SKM-1 treated with dmso at 0.1 percent for 144 hours (cell line): ENCODE results near the gene GAB2.
"Not testable (repeated sequence)": the region's sequence is repeated elsewhere in the genome, so short reads cannot be mapped to it uniquely, and the experiment has no call there.

Experiments
- DNase-seq: peaks from one replicate; lab custom pipeline; 2025; ENCODE audit not compliant: unreplicated experiment; lab: John Stamatoyannopoulos, UW

GAB2 gene

DNA sequence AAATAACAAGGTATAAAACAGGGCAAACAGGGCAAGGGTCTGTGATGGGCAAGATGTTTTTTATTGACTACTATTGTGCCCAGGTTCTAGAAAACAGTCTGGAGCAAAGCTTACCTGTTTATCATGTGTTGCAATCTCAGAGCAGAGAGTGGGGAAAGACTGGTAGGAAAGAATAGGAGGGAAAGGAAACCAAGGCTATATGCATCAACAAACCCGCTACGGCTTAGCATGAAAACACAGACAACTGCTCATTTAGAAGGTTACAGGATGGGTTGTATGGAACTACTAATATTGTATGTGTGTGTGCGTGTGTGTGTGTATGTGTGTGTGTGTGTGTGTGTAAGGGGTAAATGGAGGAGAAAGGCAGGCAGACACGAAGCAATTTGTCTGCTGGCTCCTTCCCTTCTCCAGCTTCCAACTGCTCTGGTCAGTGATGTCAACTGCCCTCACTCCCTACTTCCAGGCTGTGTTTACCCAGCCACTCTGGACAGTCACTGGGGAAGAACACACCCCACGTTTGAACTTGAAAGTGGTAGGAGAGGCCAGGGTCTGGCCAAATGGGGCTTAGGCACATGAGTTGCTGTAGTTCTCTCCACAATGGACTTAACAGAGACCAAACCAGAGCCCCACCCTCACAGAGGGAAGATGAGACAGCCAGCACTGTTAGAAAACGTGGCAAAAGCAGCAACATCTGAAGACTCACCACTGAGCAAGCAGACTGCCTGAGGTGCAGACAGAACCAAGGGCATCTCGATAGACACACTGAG, 47.0 kb downstream of the GAB2 start:
- no peak for DNase-seq

- DNase-seq, result no peak
Observed at GRCh38 chr11:78365381-78365792, 52.2 kb downstream of the GAB2 start.

DNA sequence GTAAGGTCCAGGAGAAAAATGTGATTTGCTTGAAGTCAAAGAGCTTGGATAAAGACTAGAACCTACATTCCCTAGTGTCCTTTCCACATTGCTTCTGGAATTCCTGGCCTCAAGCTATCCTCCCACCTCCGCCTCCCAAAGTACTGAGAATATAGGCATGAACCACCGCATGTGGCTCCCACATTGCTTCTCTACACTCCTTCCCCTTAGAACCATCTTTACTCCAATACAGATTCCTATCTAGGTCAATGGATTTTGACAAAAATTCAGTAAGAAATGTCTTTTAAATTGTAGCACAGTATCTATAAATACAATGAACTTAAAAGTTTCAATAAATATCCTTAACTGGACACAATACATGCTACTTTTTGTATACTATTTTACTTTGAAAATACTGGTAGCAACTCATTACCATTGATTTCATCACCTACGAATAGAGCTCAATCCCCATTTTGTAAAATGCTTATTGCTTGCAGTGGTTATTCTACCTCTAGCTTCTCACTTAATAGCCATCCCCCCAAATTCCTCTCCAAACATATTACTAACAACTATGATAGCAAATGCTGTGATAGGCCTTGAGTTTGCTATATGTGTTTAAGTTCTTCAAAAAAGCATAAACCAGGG, 53.4 kb downstream of the GAB2 start:
- no peak for DNase-seq

DNA sequence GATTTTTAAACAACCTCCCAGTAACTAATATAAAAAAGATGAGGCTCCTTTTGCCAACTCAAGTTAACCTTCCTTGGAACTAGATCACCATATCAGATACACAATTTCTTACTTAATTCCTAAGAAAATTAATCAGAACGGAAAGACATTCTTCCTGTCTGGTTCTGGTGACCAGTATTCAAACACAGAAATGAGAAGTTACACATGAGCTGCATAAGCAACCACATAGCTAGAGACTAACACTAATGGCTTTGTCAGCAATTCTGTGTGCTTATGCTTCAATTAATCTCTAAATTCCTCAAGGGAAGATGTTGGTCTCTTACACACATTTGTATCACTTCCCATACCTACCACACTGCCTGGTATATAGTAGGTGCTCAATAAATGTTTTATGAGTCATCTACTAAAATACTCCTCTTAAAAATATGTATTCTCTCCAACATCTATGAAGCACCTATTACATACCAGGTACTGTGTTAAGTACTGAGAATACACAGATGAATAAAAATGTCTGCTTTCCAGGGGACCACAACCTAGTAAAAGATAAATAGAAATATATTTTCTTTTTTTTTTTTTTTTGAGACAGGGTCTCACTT, 54.5 kb downstream of the GAB2 start:
- no peak for DNase-seq

DNA sequence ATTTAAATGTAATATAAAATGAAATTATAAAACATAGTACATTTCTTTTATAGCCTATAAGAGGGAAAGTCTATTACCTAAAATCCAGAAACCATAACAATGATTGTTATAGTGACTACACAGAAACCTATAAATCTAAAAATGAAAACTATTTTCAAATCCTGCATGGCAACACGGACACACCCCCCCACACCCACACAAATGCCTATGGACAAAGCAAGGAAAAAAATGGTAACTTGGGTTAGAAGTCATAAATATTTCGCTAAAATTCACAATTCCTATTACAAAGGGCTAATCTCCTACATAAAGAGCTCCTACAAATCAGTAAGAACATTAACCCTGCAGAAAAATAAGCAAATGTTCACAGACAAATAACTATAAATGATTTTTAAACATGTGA, 56.4 kb downstream of the GAB2 start:
- no peak for DNase-seq

- DNase-seq, result no peak
Observed at GRCh38 chr11:78359921-78360320, 57.7 kb downstream of the GAB2 start.

DNA sequence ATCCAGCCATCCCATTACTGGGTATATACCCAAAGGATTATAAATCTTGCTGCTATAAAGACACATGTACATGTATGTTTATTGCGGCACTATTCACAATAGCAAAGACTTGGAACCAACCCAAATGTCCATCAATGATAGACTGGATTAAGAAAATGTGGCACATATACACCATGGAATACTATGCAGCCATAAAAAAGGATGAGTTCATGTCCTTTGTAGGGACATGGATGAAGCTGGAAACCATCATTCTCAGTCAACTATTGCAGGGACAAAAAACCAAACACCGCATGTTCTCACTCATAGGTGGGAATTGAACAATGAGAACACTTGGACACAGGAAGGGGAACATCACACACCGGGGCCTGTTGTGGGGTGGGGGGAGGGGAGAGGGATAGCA, 59.7 kb downstream of the GAB2 start:
- DNase-seq, result not testable (repeated sequence)

DNA sequence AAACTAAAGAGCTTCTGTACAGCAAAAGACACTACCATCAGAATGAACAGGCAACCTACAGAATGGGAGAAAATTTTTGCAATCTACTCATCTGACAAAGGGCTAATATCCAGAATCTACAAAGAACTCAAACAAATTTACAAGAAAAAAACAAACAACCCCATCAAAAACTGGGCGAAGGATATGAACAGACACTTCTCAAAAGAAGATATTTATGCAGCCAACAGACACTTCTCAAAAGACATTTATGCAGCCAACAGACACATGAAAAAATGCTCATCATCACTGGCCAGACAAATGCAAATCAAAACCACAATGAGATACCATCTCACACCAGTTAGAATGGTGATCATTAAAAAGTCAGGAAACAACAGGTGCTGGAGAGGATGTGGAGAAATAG, 60.2 kb downstream of the GAB2 start:
- DNase-seq, result not testable (repeated sequence)

DNA sequence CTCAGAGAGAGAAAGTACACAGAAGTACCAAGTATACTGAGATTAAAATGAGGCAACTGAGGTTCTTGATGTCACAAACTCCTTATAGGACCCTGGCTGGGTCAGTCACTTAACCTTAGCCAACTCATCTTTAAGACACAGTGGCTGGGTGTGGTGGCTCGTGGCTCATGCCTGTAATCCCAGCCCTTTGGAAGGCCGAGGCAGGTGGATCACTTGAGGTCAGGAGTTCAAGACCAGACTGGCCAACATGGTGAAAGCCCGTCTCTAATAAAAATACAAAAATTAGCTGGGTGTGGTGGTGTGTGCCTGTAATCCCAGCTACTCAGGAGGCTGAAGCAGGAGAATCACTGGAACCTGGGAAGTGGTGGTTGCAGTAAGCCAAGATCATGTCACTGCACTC, 61.9 kb downstream of the GAB2 start:
- not testable (repeated sequence) for DNase-seq

- no peak for DNase-seq
Observed at GRCh38 chr11:78355309-78355705, 62.3 kb downstream of the GAB2 start.

DNA sequence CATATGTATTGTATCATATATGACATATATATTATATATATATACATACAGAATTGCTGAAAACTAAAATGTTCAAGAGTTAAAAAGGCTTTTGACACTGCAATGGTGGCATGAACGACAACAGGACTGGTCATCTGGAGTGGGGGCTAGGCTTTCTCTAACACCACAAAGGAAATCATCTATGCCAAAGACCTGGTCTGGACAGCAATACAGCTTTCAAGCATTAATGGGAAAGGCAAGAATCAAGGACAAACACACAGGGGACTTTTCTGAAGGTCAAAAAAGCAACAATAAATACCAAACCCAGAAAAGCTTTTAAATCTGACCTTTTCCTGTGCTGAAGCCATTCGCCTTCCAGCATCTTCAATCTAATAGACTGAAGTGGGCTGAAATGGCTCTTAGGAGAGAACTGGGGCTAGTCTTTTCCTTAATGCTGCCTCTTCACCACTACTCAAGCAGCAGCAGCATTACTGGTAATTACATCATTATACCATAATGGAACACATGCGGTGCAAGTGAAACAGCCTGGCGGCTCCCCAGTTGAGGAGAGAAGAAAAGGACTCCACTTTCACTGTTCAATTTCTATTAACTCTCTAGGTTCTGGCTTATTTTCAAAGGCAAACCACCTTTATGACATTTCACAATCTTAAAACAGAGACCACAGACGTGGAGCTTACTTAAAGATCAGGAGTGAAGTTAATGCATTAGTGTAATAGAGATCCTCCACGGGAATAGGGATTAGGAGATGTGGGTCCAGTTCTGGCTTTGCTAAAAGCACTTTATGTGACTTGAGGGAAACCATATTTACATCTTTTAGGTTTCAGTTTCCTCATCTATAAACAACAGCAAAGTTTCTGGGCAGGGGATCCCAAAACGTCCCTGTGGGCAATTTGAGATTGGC, 63.0 kb downstream of the GAB2 start:
- DNase-seq, result no peak

DNA sequence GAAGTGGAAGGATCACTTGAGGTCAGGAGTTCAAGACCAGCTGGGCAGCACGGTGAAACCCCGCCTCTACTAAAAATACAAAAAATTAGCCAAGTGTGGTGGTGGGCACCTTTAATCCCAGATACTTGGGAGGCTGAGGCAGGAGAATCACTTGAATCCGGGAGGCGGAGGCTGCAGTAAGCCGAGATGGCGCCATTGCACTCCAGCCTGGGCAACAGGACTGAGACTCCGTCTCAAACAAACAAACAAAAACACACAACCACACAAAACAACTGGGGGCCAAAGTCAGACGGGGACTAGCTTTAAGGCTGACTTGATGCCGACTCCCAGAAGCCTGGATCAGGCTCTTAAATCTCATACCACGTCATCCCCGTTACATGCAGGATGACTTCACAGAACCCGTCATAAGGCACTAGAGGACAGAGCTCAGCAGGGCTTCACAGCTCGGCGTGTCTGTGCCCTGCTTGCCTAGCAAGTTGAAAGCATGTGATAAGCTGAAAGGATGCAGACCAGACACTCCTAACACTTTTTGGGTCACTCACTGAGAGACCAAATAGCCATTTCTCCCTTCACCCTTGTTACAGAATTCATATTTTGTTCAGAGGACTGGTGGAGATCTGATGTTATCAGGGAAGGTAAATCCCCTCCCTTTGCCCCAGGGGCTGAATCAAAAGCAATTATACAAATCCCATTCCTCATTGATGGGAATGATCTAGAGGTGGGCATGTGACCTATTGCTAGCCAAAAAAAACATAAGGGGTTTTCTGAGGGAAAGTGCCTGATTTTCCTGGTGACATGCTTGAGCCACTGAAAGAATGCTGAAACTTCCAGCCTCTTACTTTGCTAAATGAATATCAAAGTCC, 65.4 kb downstream of the GAB2 start:
- no peak for DNase-seq

- DNase-seq, result peak; percentile 47
Observed at GRCh38 chr11:78351193-78351592, 66.4 kb downstream of the GAB2 start.

DNA sequence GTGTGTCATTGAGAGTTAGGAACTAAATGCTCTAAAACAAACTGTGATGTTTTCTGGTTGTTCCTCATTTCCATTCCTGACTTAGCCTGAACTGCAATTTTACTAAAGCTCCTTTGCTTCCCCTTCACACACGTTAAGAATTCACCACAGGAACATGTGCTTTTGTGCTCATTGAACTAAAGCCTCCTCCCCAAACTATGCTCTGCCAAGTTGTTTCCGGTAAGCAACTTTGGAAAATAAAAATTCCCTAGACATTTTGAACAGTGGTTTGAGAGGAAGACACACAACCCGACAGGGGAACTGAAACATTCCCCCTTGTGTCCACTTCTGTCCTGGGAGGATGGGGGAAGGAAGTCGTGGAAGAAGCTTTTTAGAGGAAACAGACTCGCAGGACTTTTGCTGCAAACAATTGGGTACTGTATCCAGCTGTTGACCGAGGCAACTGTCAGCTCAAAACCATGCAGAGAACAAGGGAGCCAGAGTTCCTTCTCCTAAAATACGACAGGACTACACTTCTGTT, 66.9 kb downstream of the GAB2 start:
- peak; percentile 91 for DNase-seq

DNA sequence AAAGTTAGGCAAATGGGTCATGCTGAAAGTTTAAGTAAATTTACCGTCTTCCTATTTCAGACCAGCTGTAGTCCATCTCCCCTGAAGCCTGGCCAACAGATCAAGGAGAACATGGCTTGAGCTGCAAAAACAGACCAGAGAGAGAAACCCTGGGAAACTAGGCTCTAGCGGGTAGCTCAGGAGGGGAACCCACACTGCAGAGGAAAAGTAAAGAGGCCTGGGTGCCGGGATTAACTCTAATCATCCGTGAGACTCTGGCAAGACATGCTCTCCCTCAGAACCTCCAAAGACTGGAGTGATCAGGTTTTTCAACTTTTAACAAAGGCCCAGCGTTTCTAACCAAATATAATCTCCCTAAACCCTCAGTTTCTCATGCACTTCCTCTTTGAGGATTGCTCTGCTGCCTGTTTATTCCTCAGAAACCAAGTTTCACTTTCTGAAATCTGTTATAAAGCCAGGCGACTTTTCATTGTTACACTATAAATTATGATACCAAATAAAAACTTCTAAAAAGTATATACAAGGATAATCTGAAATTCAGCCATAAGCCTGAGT, 67.5 kb downstream of the GAB2 start:
- peak; percentile 84 for DNase-seq

DNA sequence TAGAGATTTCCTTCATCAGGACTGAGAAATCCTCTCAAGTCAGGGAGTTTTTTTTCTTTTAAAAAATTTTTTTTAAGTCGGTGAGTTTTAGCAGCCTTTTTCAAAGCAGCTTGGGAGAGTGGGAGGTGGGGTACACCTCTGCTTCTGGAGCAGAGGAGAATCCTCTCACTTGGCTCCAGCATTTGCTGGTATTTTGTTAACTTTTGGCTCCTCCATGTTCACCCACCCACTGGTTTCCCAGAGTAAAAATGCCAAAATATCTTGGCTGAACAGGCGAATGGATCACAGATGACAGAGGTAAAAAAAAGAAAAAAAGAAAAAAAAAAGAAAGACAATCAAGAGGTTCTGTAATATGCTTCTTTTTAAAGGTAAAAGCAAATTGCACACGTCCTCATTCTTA, 68.0 kb downstream of the GAB2 start:
- DNase-seq, result no peak

GRCh38 chr11:78349114-78349513, 68.5 kb downstream of the GAB2 start:
- no peak for DNase-seq

DNA sequence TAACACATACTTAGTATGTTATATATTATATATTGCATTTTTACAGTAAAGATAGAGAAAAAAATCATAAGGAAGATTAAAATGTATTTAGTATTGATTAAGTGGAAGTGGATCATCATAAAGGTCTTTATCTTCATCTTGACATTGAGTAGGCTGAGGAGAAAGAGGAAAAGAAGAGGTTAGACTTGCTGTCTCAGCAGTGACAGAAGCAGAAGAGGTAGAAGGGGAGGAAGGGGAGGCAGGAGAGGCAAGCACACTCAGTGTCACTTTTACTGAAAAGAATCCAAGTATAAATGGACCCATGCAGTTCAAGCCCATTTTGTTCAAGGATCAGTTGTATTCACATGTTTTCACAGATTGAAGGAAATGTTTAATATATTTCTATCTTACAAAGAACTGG, 69.7 kb downstream of the GAB2 start:
- DNase-seq, result no peak

DNA sequence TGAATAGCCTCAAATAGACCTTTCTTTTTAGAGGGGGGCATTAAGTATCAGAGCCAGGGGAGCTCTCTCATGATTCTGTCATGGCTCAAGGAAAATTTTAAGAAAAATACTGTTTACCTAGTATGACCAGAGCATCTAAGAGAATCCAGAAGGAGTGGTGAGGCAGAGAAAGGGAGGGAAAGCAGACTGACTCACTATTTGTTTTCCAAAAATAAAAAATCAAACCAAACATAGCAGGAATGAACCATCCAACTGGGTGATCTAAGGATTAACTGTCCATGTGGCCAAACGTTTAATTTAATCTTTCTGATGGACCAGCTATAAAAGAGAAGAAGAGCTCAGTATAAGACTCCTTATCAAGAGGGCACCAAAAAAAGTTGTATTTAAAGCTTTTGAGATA, 70.8 kb downstream of the GAB2 start:
- DNase-seq, result no peak

DNA sequence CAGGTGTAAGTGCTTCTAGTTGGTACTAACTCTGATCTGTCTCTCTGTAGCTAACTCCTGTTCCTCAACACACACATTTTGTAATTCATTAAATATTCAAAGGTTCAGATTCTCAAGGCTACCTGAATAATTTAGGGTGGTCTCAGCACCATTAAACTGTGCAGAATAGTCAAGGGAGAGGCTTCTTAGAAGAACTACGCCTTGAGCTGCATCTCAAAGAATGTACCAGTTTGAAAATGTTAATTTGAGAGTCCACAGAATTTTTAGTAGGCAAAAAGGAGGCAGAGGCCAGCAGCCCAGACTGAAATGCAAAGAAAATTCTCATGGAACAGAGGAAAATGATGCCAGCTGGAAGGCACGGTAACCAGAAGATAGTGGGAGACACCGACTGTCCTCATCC, 72.2 kb downstream of the GAB2 start:
- no peak for DNase-seq
